Measurements from ENCODE around the gene COLEC12.

Gene COLEC12

GRCh38 chr18:389658-390357, 110.7 kb downstream of the COLEC12 start:
- peak; percentile 47 for DNase-seq (ENCODE audit: low read depth)
- H3K4me3 ChIP-seq (ENCODE audit: low read depth, low read length): no peak overlapping the region
- TF ChIP-seq CTCF (conservative IDR thresholded peaks at IDR 0.05; ENCODE audit: low read depth, low read length): peak; percentile 25

GRCh38 chr18:388200-388599, 112.3 kb downstream of the COLEC12 start:
- no peak for DNase-seq (ENCODE audit: low read depth)
- TF ChIP-seq CTCF (conservative IDR thresholded peaks at IDR 0.05; ENCODE audit: low read depth, low read length): no peak
- H3K4me3 ChIP-seq (ENCODE audit: low read depth, low read length): no peak overlapping the region

GRCh38 chr18:386994-387393, 113.5 kb downstream of the COLEC12 start:
- no peak for DNase-seq (ENCODE audit: low read depth)

DNA sequence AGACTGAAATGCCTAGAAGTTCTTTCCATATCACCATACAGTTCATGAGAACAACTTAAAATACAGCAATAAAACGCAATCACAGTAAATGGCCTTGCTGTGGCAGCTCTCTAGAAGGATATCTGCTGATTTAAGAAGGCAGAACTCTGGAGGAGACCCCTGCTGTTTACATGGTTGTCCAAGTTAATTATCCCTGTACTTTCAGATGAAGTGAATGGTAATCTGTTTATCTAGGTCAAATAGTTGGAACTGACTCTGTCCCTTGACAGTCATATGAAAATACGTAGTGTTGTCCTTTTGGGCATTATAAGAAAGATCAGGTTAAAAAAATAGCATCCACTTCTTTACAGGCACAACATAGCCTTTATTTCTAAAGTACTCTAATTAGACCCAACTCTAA, 115.6 kb downstream of the COLEC12 start:
- DNase-seq (ENCODE audit: low read depth): no peak
- TF ChIP-seq CTCF (conservative IDR thresholded peaks at IDR 0.05; ENCODE audit: low read depth, low read length): no peak
- no peak overlapping the region for H3K4me3 ChIP-seq (ENCODE audit: low read depth, low read length)

More at GRCh38 chr18:386994-387393, 113.5 kb downstream of the COLEC12 start:
- no peak for TF ChIP-seq CTCF (conservative IDR thresholded peaks at IDR 0.05; ENCODE audit: low read depth, low read length)
- H3K4me3 ChIP-seq (ENCODE audit: low read depth, low read length): no peak overlapping the region

GRCh38 chr18:383135-383534, 117.4 kb downstream of the COLEC12 start:
- DNase-seq (ENCODE audit: low read depth): no peak
- no peak overlapping the region for H3K4me3 ChIP-seq (ENCODE audit: low read depth, low read length)
- no peak for TF ChIP-seq CTCF (conservative IDR thresholded peaks at IDR 0.05; ENCODE audit: low read depth, low read length)

DNA sequence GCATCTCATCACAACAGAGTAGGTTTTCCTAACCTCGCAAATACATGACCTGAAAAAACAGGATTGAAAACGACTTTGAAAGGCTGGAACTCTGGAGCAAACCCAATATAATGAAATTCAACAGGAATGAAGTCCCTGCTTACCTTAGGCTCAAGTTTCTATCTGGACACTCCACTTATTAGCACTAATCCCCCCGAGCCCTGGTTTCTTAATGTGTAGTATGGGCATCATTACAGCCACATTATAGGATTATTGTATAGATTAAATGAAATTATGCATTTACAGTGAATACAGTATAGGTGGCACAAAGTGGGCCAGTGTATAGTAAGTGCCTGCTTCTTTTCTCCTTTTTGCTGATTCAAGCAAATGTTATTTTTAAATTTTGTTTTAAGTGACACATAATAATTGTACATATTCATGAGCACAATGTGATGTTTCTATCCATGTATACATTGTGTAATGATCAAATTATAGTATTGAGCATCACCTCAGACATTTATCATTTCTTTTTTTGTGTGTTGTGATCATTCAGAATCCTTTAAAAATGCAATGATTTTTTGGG, 118.0 kb downstream of the COLEC12 start:
- no peak for TF ChIP-seq CTCF (conservative IDR thresholded peaks at IDR 0.05; ENCODE audit: low read depth, low read length)
- DNase-seq (ENCODE audit: low read depth): no peak
- no peak overlapping the region for H3K4me3 ChIP-seq (ENCODE audit: low read depth, low read length)

Measured in choroid plexus epithelial cell (primary cell).